H4 (cell line): Measurements from ENCODE around the gene MAP3K5. TPM values are rescaled to one million over a fixed set of nuclear protein-coding genes. Genes with fewer than 3 reads are reported as not detected.

Source experiments
- DNase-seq: peaks from one replicate; pipeline ENCODE4 v3.0.0-alpha.2; 2015; ENCODE audit warnings: low spot score
- total RNA-seq: library from RNA; depleted of rRNA; stranded (reverse); fragments of >200 nt; shearing (Covaris generic); gene quantifications from 2 replicates; pipeline ENCODE4 v1.2.3, GENCODE V29; 2014

MAP3K5 gene
- total RNA-seq, 1 experiment from 2014 or later = 2.1 TPM

GRCh38 chr6:136544326-136544725 is 248.0 kb downstream of the MAP3K5 start:
- DNase-seq = no peak

- no peak for DNase-seq
These were observed 250.9 kb downstream of the MAP3K5 start for GRCh38 chr6:136541395-136541794.

- no peak for DNase-seq
These were observed 252.2 kb downstream of the MAP3K5 start for GRCh38 chr6:136539967-136540652.

- DNase-seq = no peak
These were observed 253.4 kb downstream of the MAP3K5 start for GRCh38 chr6:136538836-136539235.

GRCh38 chr6:136535880-136536650 is 256.2 kb downstream of the MAP3K5 start:
- DNase-seq = no peak

- no peak for DNase-seq
These were observed 257.1 kb downstream of the MAP3K5 start for GRCh38 chr6:136535017-136535765.

- DNase-seq = no peak
These were observed 258.0 kb downstream of the MAP3K5 start for GRCh38 chr6:136534268-136534667.

GRCh38 chr6:136533487-136533886 is 258.8 kb downstream of the MAP3K5 start:
- no peak for DNase-seq

- DNase-seq = no peak
These were observed 260.2 kb downstream of the MAP3K5 start for GRCh38 chr6:136532030-136532429.

GRCh38 chr6:136529710-136530109 is 262.6 kb downstream of the MAP3K5 start:
- no peak for DNase-seq

- no peak for DNase-seq
These were observed 263.8 kb downstream of the MAP3K5 start for GRCh38 chr6:136528477-136528876.

- DNase-seq = no peak
These were observed 264.4 kb downstream of the MAP3K5 start for GRCh38 chr6:136527831-136528230.

- DNase-seq = no peak
These were observed 265.3 kb downstream of the MAP3K5 start for GRCh38 chr6:136526937-136527336.

- no peak for DNase-seq
These were observed 265.9 kb downstream of the MAP3K5 start for GRCh38 chr6:136526196-136526930.

GRCh38 chr6:136525586-136526195 is 266.6 kb downstream of the MAP3K5 start:
- no peak for DNase-seq

- DNase-seq = no peak
These were observed 267.3 kb downstream of the MAP3K5 start for GRCh38 chr6:136524936-136525413.

- no peak for DNase-seq
These were observed 267.8 kb downstream of the MAP3K5 start for GRCh38 chr6:136524339-136524935.

- no peak for DNase-seq
These were observed 269.1 kb downstream of the MAP3K5 start for GRCh38 chr6:136523196-136523595.

GRCh38 chr6:136522636-136523035 is 269.6 kb downstream of the MAP3K5 start:
- DNase-seq = no peak

GRCh38 chr6:136521911-136522310 is 270.4 kb downstream of the MAP3K5 start:
- no peak for DNase-seq

GRCh38 chr6:136521427-136521826 is 270.9 kb downstream of the MAP3K5 start:
- DNase-seq = no peak
